GM21360 (cell line): ENCODE results near the gene TRIM15.
"Not testable (repeated sequence)": the region's sequence is repeated elsewhere in the genome, so short reads cannot be mapped to it uniquely, and the experiment has no call there.

Experiments
- ATAC-seq: cut with Tn5 transposase; IDR thresholded peaks from one replicate; pipeline ENCODE4 v1.9.1; 2021; ENCODE audit warnings: mild to moderate bottlenecking, moderate library complexity; ENCODE audit not compliant: unreplicated experiment

The TRIM15 gene

DNA sequence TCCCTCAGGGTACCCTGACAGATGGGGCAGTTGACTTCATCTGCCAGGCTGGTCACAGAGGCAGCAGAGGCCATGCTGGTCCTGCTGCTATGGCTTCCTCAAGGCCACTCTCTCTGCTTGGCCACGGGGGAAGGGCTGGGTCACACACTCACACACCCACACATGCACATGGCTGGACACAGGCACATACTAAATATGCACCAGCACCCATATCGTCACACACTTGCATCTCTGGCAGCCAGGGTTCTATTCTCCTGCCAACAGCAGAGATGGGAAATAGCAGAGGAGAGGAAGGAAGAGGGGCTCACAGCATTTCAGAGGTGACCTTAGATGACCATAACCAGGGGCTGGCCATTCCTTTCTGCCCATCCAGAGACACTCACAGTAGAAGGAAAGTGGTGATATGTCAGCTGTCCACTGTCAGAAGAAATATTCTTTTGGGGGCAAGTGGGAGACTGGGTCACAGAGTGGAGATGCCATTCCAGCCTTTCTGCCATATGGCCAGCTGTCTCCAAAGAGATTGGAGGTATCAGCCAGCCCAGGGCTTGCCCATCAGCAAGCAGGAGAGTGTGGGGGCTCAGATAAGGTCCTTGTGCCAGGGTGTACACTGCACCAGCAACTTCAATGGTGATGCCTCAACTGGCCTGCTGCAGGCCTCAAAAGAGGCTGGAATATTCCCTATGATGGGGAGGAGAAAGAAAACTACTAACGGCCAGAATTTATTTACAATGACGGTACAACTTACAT is 2.4 kb upstream of the TRIM15 start, which contains the start of gene TRIM10:
TSS of gene TRIM10 (minus strand) at position 427 of the 747 bp plus-strand sequence. CDS start at position 74, 353 bp downstream.
- ATAC-seq: no peak

DNA sequence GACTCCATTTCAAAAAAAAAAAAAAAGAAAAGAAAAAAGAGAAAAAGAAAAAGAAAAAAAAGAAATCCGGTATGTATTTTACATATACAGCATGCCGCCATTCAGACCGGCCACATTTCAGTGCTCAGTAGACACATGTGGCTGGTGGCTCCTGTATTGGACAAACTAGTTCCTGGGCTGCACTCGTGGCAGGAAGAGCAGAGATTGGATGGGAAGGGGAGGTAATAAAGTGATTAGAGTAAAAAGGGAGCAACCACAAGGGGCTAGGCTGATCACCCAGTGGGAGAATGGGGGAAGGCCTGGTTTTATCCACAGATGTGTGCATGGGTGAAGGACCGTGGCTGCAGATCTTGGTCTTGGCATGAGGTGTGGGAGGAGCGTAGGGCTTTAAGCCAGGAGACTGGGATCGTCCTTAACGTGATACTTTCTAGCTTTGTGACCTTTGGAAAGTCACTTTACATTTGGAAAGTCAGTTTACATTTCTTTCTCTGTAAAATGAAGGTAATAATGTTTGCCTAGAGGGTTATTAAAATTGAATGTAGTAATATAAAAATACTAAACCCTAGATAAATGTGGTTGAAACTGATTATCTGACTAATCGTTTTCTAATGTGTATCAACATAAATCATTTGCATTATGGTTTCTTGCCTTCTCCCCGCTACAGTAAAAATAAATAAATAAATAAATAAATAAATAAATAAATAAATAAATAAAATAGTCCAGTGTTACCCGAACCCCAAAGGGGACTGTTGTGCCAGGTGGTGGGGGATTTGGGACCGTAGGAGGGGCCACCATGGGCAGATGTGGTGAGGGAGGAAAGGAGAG is 869 bp upstream of the TRIM15 start:
- ATAC-seq: no peak

DNA sequence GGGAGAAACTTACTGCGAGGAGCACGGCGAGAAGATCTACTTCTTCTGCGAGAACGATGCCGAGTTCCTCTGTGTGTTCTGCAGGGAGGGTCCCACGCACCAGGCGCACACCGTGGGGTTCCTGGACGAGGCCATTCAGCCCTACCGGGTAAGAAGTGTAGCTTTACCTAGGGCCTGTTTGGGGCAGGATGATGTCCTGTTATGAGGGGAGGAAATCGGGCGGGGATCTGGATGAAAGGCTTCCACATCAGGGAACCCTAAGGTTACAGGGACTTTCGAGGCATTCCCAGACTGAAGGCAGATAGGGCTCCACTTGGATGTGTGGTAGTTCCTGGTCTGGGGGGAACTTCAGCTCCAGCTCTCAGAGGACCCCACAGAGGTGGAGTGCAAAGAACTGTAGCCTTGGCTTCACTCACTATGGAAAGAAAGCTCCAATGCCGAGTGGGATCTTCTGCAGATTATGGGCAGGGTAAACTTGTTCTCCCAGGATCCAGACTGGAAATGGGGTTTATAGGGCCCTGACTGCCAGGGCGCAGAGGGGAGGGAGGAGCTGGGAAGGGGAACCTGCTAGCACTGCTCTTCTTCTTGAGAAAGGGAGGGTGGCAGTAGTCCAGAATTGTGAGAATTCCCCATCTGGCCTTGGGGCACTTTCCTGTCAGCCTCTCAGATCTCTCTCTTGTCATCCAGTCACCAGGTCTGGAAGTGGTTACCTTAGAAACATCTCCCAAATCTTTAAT is 740 bp downstream of the TRIM15 start:
- no peak for ATAC-seq

DNA sequence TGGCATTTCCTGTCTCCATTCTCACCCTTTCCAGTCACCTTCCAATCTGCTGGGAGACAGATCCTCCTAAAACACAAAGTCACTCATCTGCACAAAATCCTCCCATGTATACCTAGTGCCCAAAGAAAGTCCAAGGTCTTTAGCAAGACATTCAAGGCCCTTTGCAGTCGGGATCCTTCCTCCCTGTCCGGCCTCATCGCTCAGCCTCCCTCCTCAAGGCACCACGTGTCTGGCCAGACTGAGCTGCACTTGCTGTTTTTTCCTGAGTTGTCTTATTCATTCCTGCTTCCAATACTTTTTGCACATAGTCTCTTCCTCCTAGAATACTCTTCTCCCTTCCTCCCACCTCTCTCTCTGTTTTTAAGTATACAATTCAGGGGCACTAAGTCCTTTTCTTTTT is 1.4 kb downstream of the TRIM15 start:
- ATAC-seq: no peak

DNA sequence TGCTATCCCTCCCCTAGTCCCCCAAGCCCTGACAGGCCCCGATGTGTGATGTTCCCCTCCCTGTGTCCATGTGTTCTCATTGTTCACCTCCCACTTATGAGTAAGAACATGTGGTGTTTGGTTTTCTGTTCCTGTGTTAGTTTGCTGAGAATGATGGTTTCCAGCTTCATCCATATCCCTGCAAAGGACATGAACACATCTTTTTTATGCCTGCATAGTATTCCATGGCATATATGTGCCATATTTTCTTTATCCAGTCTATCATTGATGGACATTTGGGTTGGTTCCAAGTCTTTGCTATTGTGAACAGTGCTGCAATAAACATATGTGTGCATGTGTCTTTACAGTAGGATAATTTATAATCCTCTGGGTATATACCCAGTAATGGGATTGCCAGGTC is 1.9 kb downstream of the TRIM15 start:
- not testable (repeated sequence) for ATAC-seq

DNA sequence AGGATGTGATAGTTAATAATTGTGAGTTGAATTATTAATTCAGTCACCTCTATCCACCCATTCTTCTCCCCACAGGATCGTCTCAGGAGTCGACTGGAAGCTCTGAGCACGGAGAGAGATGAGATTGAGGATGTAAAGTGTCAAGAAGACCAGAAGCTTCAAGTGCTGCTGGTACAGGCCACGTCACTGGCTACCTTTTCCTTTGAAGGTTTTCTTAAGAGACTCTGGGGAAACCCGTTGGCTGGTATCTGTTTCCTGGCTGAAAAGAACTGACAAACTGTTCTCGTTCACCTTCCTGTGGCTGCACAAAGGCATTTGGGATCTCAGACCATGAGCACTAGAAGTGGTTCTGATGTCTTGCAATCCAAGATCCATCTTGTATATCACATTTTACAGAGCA is 3.8 kb downstream of the TRIM15 start:
- no peak for ATAC-seq

DNA sequence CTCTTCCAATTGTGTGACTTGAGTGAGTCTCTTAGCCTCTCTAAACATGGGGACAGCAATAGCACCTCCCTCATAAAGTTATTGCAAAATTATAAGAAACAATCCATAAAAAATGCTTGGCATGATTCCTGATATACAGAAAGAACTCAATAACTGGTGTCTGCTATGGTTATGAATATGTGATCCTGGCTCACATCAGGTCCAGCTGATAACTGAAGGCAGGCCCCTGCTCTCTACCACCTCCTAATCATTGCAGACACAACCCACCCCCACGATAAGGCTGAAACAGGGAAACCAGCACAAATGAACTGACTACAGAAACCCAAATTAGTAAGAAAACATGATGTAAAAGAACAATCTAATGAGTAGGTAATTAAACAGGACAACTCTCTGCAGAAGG is 5.4 kb downstream of the TRIM15 start:
- no peak for ATAC-seq

DNA sequence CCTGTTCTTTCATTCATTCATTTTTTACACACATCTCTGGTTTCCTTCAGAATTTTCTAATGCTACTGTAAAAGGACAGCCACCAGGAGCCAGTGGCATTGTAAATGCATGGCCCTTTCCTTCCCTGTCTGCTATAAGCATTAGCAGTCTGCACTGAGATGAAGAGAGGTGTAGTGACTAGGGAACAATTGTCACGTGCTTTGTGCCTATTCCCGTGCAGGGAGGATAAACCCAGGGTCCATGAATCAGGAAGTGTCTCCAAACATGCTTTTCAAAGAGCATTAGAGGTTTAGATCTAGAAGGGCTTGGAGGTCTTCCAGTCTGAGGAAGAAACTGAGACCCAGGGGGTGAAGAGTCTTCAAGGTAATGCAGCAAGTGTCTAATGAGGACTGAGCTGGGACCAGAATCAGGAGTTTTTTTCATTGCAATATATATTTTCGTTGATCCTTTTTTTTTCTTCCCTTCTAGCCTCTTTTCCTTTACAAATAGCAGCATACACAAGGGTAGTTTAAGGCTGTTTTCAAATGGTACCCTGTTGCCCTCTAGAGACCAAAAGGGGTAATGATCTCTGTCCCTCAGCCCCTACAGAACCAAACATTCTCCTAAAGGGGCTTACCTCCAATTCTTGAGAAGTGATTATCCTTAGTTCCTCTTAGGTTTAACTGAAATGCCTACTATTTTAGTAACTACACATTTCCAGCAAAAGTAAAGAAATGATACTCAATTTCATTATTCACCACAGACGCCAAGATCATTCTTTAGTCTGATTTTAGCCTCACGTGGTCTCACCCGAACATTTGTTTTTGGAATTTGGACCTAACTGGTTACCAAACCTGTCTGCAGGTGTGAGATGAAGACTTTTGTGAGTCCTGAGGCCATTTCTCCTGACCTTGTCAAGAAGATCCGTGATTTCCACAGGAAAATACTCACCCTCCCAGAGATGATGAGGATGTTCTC is 6.6 kb downstream of the TRIM15 start:
- no peak for ATAC-seq

DNA sequence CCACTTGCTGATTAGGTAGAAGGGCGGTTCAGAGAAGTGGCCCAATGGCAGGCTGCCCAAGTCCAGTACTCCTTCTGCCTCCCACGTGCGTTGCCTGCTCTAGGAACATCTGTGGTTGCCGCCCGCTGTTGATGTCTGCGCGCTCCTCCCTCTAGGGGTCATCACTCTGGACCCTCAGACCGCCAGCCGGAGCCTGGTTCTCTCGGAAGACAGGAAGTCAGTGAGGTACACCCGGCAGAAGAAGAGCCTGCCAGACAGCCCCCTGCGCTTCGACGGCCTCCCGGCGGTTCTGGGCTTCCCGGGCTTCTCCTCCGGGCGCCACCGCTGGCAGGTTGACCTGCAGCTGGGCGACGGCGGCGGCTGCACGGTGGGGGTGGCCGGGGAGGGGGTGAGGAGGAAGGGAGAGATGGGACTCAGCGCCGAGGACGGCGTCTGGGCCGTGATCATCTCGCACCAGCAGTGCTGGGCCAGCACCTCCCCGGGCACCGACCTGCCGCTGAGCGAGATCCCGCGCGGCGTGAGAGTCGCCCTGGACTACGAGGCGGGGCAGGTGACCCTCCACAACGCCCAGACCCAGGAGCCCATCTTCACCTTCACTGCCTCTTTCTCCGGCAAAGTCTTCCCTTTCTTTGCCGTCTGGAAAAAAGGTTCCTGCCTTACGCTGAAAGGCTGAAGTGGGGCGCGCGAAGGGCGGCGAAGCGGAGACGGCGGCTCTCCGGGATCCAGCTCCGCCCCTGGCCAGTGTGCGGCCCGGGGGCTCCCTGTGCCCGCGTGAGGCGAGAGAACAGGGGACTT is 8.5 kb downstream of the TRIM15 start:
- no peak for ATAC-seq

DNA sequence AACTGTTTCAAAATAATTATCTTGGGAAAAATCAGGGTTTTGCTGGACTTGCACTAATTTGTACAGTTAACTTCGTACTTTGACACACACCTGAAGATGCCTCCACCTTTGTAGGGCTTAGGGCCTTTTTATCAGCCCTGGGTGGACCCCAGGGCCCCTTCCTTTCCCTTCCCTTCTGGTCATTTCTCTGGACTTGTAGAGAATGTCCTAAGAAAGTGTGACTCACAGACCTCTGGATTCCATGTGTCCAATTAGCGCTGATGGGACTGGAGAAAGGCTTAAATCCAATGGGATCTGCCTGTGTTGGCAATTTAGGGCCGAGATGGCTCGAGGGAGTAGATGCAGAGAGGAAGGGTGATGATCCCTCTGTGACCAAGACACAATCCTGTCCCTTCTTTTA is 9.3 kb downstream of the TRIM15 start:
- ATAC-seq: no peak

DNA sequence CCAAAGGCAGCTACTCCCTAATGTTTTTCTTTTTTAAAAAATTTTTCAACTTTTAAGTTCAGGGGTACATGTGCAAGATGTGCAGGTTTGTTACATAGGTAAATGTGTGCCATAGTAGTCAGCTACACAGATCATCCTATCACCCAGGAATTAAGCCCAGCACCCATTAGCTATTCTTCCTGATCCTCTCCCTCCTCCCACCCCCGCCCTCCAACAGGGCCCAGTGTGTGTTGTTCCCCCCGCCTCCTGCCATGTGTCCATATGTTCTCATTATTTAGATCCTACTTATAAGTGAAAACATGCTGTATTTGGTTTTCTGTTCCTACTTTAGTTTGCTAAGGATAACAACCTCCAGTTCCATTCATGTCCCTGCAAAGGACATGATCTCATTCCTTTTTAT is 12.4 kb downstream of the TRIM15 start:
- no peak for ATAC-seq

DNA sequence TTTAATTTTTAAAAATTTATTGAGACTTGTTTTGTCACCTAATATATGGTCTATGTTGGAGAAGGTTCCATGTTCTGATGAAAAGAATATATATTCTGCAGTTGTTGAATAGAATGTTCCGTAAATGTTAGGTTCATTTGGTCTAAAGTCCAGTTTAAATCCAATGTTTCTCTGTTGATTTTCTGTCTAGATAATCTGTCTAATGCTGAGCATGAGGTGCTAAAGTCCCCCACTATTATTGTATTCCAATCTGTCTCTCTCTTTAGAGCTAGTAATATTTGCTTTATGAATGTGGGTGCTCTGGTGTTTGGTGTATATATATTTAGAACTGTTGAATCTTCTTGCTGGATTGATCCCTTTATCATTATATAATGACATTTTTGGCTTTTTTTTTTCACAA is 15.5 kb downstream of the TRIM15 start:
- ATAC-seq: no peak

DNA sequence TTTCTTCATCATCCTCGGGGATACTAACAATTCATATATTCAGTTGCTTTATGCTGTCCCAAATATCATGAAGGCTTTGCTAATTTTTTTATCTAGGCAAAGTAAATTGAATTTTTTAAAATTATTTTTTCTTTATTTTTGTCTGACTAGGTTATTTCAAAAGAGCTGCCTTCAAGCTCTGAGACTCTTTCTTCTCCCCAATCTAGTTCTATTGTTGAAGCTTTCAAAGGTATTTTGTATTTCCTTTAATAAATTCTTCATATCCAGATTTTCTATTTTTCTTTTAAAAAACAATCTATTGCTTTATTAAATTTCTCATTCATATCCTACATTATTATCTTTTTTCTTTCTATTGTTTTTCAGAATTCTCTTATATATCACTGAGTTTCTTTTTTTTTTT is 16.8 kb downstream of the TRIM15 start:
- ATAC-seq: no peak

DNA sequence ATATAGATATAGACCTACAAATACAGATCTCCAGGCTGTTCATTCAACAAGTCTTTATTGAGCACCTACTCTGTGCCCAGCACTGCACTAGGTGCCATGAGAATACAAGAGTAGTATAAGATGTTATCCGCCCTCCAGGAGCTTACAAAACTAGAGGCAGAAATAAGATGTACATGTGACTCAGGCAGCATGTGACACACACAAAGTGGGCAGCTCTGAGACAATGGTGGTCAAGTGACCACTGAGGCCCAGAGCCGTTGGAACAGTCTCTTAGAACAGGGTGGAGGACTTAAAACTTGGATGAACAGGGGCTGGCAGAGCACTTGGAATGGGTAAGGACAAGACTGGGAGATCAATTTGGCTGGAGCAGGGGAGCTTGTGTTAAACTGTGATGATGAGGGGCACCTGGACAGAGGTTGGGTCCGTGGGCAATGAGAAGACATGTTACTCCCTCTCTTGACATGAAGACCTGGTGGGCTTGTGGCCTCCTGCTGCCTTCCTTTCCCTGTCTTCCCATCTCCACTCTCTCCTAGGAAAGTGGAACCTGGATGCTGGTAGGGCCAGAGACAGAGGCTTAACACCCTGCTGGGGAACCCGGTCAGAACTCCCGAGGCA is 21.2 kb downstream of the TRIM15 start:
- no peak for ATAC-seq

DNA sequence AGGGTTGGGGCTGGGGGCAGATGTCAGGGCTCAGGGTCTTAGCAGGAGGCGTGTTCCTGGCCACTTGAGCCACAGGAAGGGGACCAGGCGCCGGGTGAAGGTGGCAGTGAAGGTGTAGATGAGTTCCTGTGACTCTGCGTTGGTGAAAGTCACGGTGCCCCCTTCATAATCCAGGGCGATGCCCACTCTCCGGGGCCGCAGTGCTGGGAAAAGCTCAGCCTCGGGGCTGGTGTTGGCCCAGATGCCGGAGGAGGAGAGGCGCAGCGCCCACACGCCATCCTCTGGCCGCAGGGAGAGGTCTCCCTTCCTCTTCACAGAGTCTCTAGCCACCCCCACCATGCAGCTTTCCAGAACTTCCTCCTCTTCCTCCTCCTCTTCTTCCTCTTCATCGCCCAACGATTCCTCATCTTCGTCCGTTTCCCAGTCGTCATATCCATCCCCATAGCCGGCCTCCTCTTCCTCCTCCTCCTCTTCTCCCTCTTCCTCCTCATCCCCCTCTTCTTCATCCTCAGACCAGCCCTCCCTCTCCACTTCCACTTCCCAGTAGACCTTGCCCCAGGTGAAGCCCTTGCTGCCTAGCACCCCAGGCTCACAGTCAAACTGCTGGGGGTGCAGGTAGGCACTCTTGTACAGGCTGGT is 22.6 kb downstream of the TRIM15 start:
- ATAC-seq: no peak

DNA sequence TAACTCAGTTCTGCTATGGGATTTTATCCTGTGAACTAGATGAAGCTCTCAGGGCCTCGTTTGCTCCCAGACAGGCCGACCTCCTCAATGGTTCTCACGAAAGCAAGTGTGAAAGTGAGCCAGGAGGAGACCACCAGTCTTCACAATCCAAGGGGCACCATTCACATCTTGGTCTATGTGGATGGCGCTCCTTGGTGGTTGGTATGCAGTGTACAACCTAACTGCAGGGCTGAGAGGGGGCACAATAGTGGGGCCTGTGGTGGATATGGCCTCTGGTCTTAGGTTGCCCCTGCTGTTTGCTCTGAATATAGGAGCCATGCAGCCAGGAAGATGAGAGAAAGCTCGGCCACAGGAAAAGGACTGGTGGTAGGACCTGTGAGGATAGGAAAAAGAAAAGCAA is 25.2 kb downstream of the TRIM15 start:
- no peak for ATAC-seq

DNA sequence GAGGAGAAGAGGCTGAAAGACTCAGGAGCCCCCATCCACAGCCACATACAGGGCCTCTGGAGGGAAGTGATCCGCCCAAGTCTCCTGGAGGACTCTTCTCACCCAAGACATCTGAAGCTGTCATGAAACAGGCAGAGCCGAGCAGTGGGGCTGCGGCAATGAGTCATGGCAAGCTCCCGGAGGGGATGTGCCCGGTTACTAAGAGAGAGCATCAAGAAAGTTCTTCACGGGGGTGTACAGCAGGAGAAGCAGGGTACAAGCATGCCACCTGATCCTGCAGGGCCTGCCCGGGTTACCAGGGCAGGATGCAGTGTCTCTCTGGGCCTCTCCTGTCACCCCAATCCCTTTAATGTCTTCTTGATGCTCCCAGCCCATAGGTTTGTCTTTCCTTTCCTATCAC is 28.7 kb downstream of the TRIM15 start:
- ATAC-seq: no peak

DNA sequence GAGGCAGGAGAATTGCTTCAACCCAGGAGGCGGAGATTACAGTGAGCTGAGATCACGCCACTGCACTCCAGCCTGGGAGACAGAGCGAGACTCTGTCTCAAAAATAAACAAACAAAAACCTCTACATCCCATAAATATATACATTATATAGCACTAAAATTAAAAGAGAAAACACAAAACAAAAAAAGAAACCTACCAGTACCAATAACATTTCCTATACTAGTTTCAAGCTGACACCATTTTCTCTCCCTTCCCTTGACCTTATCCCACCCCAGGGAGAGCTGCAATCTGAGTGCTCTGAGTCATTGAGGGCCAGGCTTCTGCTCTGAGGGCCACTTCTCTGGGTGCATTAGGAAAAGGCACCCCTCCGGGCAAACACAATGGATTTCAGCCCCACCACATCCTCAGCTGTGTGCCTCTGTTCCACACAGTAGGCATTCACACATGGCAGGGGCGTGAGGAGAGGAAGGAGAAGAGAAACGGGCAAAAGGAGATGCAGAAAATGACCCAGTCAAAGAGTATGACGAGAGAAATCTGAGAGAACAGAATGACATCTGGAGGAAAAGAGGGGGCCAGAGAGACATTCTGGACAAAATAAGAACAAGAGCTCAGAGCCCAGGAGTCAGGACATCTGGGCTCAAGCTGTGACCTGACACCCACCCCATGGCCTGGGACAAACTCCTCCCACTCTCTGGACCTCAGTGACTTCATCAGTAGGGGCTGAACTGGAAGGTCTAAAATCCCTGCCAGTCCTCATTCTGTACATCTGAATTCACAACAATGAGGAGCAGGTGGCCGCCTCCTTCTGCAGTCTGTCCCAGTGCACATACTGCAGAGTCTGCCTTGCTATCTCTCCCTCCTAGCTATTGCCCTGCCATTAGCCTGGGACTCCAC is 31.7 kb downstream of the TRIM15 start:
- ATAC-seq: no peak
